Mesangial cell (primary cell): ENCODE results near the gene C1QL4. TPM values are rescaled to one million over a fixed set of nuclear protein-coding genes. Genes with fewer than 3 reads are reported as not detected.

ENCODE experiments used
- total RNA-seq: library from RNA; depleted of rRNA; stranded (reverse); fragments of >200 nt; gene quantifications from 2 replicates; pipeline ENCODE4 v1.2.3, GENCODE V29; 2015

C1QL4 gene
- total RNA-seq, result 0.13 and 0.16 TPM in 2 replicates

GRCh38 chr12:49336645-49337584 lies at the start of gene C1QL4:
Gene C1QL4, minus strand, starts transcription at chr12:49337188. Its CDS starts 711 bp downstream, at chr12:49336477.

DNA sequence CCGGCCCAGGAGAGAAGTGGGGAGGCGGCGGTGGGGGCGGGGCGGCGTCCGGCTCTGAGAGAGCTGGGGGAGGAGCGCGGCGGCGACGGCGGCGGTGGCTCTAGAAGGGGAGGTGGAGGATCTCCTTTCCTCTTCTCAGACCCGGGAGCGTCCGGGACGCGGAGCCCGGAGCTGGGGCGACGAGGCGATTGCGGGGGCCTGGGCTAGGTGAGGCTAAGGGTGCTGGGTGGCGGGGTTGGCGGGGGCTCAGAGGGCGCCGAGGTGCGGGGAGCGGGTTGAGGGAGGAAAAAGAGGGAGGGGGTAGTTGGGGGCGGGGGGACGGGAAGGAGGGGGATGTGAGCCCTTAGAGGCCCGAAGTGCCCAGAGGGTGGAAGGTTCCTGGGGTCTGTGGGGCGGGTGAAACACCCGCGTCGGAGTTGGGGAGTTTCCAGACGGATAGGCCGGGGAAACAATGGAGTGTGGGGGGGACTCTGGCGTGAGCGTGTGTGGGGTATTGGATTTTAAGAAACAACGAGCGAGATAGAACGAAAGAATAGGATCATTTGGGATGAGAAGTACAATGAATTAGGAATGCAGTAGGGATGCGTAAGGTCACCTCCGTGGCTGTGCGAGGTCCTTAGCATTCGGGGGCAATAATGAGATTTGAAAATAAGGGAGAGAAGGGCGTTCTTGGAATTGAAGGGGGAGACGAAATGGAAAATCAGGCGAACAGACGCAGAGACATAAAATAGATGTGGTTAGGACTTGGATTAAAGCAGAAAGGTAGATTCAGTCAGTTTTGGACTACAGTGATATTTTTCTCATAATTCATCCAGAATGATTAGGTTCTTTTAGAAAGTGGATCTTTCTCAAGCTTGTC lies 30.6 kb upstream of the C1QL4 start, which contains the start of gene SPATS2:
Gene SPATS2 (plus strand): TSS at position 82 of the 859 bp plus-strand sequence. CDS start 93,551 bp downstream, outside the sequence.

DNA sequence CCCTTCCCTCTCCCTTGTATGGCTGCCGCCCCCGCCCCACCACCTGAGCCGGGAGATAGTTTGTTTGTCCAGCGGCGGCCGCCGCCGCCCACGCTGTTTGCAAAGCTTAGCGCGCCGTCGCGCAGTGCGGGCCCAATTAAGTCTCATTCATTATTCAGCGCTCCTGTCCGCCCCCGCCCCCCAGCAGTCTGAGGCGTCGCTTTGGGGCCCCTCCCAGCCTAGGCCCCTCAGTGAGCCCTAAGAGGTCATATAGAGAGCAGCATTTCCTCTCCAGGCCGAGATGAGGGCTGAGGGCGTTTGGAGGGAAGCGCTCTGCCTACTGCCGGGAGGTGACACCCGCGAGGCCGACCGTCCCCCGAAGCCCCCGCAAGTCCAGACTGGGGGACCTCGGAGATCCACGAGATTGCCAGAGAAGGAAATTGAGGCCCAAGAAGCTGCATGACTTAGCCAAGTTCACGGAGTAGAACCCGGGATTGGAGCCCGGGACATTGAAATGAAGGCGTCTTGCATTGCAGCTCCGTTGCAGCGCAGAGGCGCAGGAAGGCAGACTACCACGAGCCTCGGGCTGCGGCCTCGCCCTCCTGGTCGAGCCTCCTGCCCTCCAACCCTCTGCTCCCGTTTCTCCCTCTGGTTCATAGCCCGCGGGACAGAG lies 9.8 kb upstream of the C1QL4 start, which contains the start of gene DNAJC22:
Gene DNAJC22 (plus strand): TSS at position 230 of the 652 bp plus-strand sequence. CDS start 1,985 bp downstream, outside the sequence.

DNA sequence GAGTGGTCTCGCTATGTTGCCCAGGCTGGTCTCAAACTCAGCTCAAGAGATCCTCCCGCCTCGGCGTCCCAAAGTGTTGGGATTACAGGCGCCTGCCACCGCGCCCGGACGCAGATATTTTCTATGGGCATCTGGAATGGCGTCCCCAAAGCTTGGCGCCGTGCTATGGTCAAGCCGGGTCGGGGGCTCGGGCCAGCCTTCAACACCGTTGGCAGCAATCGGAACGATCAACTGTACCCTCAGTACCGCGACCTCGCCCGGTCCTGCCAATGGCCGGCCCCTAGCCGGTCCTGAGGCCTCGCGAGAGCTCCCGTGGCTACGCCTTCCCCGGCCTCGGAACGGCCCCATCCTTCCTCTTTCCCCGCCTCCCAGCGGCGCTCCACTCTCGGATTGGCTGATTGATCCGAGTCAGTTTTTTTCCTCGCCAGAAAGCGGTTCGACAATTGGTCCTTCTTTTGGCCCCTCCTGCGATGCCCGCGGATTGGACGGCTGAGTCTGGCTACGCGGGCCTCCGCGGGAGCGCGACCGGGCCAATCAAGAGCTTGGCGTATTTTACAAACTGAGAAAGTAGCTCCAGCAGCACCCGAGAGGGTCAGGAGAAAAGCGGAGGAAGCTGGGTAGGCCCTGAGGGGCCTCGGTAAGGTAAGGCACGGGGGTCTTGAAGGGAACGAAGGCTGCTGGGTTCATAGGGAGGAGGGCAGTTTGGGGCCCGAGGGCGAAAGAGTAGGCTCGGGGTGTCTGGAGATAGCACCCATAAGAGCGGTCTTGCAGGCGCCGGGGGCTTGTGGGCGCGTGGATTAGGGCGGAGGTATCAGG lies 14.1 kb downstream of the C1QL4 start, which contains the start of gene TROAP:
Gene TROAP (plus strand): TSS at position 548 of the 816 bp plus-strand sequence. CDS start 354 bp downstream, outside the sequence.

GRCh38 chr12:49295082-49295936 lies 41.7 kb downstream of the C1QL4 start, which contains the start of gene PRPH:
Gene PRPH, plus strand, starts transcription at chr12:49295147. Its CDS starts 54 bp downstream, at chr12:49295201.

Other genes starting within 250 kb of the C1QL4 start
- gene DHH, start 242.4 kb downstream of the C1QL4 start, total RNA-seq, result 0.13 TPM in 1 of 2 replicates, not detected in the other
- gene LMBR1L, start 226.3 kb downstream of the C1QL4 start, total RNA-seq, result 20.2 and 48.8 TPM in 2 replicates
- 649 and 4,423 TPM in 2 replicates for gene TUBA1B, start 205.8 kb downstream of the C1QL4 start, total RNA-seq
- gene TUBA1A, start 148.1 kb downstream of the C1QL4 start, total RNA-seq, result 754 and 1,069 TPM in 2 replicates
- 501 and 2,126 TPM in 2 replicates for gene TUBA1C, start 72.1 kb downstream of the C1QL4 start, total RNA-seq
- 1.5 TPM in 1 of 2 replicates, not detected in the other for gene PRPH, start 42.0 kb downstream of the C1QL4 start, total RNA-seq
- gene TROAP, start 13.9 kb downstream of the C1QL4 start, total RNA-seq, result 2.5 and 46.4 TPM in 2 replicates
- 5.9 and 9.4 TPM in 2 replicates for gene DNAJC22, start 9.7 kb upstream of the C1QL4 start, total RNA-seq
- 14.2 and 17.6 TPM in 2 replicates for gene SPATS2, start 30.3 kb upstream of the C1QL4 start, total RNA-seq
- gene KCNH3, start 201.8 kb upstream of the C1QL4 start, total RNA-seq, result 0.16 and 1.1 TPM in 2 replicates
- gene MCRS1, start 231.0 kb upstream of the C1QL4 start, total RNA-seq, result 70.4 and 79.4 TPM in 2 replicates